Calu3 (cell line): ENCODE measurements around the gene FUT9. TPM values are rescaled to one million over a fixed set of nuclear protein-coding genes. Genes with fewer than 3 reads are reported as not detected.

ENCODE experiments used
- BruUV-seq: library from RNA; stranded (reverse); fragments of 400-500 nt; replicated peaks from 2 replicates; lab custom pipeline; 2021; lab: Mats Ljungman, UMichigan
- CTCF ChIA-PET: fragments of 300-600 bp; sonication (Branson Sonifier 250); formaldehyde crosslinking; loops from one replicate; lab custom pipeline; 2022; ENCODE audit warnings: antibody characterized with exemption; lab: Charles Lee
- DNase-seq: peaks from one replicate; pipeline ENCODE4 v3.0.0; 2022
- H3K27ac Mint-ChIP-seq: one replicate; pipeline ENCODE4 v1.8.0; 2022; ENCODE audit warnings: mixed read lengths; ENCODE audit not compliant: unreplicated experiment
- H3K27me3 Mint-ChIP-seq: one replicate; pipeline ENCODE4 v1.8.0; 2022; ENCODE audit warnings: mixed read lengths; ENCODE audit not compliant: unreplicated experiment
- H3K36me3 Mint-ChIP-seq: one replicate; pipeline ENCODE4 v1.8.0; 2022; ENCODE audit warnings: mild to moderate bottlenecking, moderate library complexity, mixed read lengths; ENCODE audit not compliant: insufficient read depth, unreplicated experiment
- H3K4me1 Mint-ChIP-seq: one replicate; pipeline ENCODE4 v1.8.0; 2022; ENCODE audit warnings: mild to moderate bottlenecking, low read depth, mixed read lengths; ENCODE audit not compliant: unreplicated experiment
- H3K4me3 Mint-ChIP-seq: one replicate; pipeline ENCODE4 v1.8.0; 2022; ENCODE audit warnings: mild to moderate bottlenecking, low read depth, moderate library complexity, mixed read lengths; ENCODE audit not compliant: unreplicated experiment
- H3K9me3 Mint-ChIP-seq: one replicate; pipeline ENCODE4 v1.8.0; 2022; ENCODE audit warnings: low read depth, mixed read lengths; ENCODE audit not compliant: unreplicated experiment
- CTCF ChIP-seq: fragments of 200-600 bp; IDR thresholded peaks from one replicate; pipeline ENCODE4 v1.8.0; 2022; ENCODE audit warnings: antibody characterized with exemption; ENCODE audit not compliant: unreplicated experiment
- intact Hi-C: fragments of 100-400 bp; cut with micrococcal nuclease; formaldehyde crosslinking; loops from one replicate; pipeline ENCODE4 v1.10.0; 2022; ENCODE audit not compliant: unreplicated experiment
- total RNA-seq: library from RNA; stranded (reverse); gene quantifications from 2 replicates; pipeline ENCODE4 v1.2.3, GENCODE V29; 2022

The FUT9 gene
- total RNA-seq, 1 experiment from 2014 or later: 1.9 TPM

GRCh38 chr6:96235927-96236326, 220.2 kb downstream of the FUT9 start:
- CTCF ChIA-PET: interaction anchor here (1.4 kb wide), 1 partner anchor 9 kb away, joined by 3 read pairs; no protein-coding TSS in a partner anchor
- Mint-ChIP-seq H3K9me3 (no peaks in the 10 kb centered on the region), H3K4me3 (no peak overlapping the region), H3K36me3 (no peaks in the 10 kb centered on the region), H3K27me3 (no peaks in the 10 kb centered on the region), H3K27ac (no peak overlapping the region), H3K4me1 (peaks cover 11% of the 10 kb centered on the region)
- no peak for TF ChIP-seq CTCF
- intact Hi-C loops: no loop called here
- no TSS peak for BruUV-seq
- DNase-seq: no peak

GRCh38 chr6:96236471-96236870, 220.7 kb downstream of the FUT9 start:
- intact Hi-C loops: no loop called here
- BruUV-seq: no TSS peak
- no peaks in the 10 kb centered on the region for H3K36me3 Mint-ChIP-seq
- H3K9me3 Mint-ChIP-seq: no peaks in the 10 kb centered on the region
- H3K27ac Mint-ChIP-seq: no peak overlapping the region
- no peak overlapping the region for H3K4me3 Mint-ChIP-seq
- CTCF ChIA-PET: interaction anchor here (1.4 kb wide), 1 partner anchor 9 kb away, joined by 3 read pairs; no protein-coding TSS in a partner anchor
- peaks cover 11% of the 10 kb centered on the region for H3K4me1 Mint-ChIP-seq
- TF ChIP-seq CTCF: no peak
- H3K27me3 Mint-ChIP-seq: no peaks in the 10 kb centered on the region
- DNase-seq: no peak

GRCh38 chr6:96237638-96238347, 222.0 kb downstream of the FUT9 start:
- BruUV-seq: no TSS peak
- intact Hi-C loops: no loop called here
- no peaks in the 10 kb centered on the region for H3K9me3 Mint-ChIP-seq
- H3K27me3 Mint-ChIP-seq: no peaks in the 10 kb centered on the region
- peaks cover 11% of the 10 kb centered on the region for H3K4me1 Mint-ChIP-seq
- H3K36me3 Mint-ChIP-seq: no peaks in the 10 kb centered on the region
- no peak for DNase-seq
- H3K4me3 Mint-ChIP-seq: no peak overlapping the region
- CTCF ChIA-PET: interaction anchor here (0.6 kb wide), 1 partner anchor 126 kb away, joined by 11 read pairs; no protein-coding TSS in a partner anchor
- H3K27ac Mint-ChIP-seq: no peak overlapping the region
- no peak for TF ChIP-seq CTCF

- Mint-ChIP-seq H3K27me3 (no peaks in the 10 kb centered on the region), H3K4me1 (no peaks in the 10 kb centered on the region), H3K36me3 (no peaks in the 10 kb centered on the region), H3K9me3 (no peaks in the 10 kb centered on the region), H3K4me3 (no peak overlapping the region), H3K27ac (no peak overlapping the region)
- DNase-seq: no peak
- BruUV-seq: no TSS peak
- intact Hi-C loops: no loop called here
- no peak for TF ChIP-seq CTCF
- CTCF ChIA-PET: interaction anchor here (0.6 kb wide), 1 partner anchor 139 kb away, joined by 5 read pairs; no protein-coding TSS in a partner anchor
These were observed 230.8 kb downstream of the FUT9 start for GRCh38 chr6:96246563-96246962.
